Measurements from ENCODE around the gene TCEAL8.

TCEAL8 gene

GRCh38 chrX:103214870-103215424, 40.0 kb downstream of the TCEAL8 start, which contains the start of gene BEX4:
Gene BEX4 (plus strand): TSS chrX:103215108. CDS start chrX:103216154, 1,046 bp downstream.
- peak; percentile 65 for DNase-seq (ENCODE audit: low read depth)

GRCh38 chrX:103212749-103213457, 42.1 kb downstream of the TCEAL8 start:
- no peak for DNase-seq (ENCODE audit: low read depth)

- DNase-seq (ENCODE audit: low read depth), result peak; percentile 16
These were observed 43.8 kb downstream of the TCEAL8 start for GRCh38 chrX:103211012-103211715.

GRCh38 chrX:103210056-103210455, 44.9 kb downstream of the TCEAL8 start:
- DNase-seq (ENCODE audit: low read depth), result no peak
